H9 (cell line): ENCODE results near the gene CILP2. TPM values are rescaled to one million over a fixed set of nuclear protein-coding genes. Genes with fewer than 3 reads are reported as not detected.

Source experiments
- DNase-seq: peaks from one replicate; pipeline ENCODE4 v3.0.0-alpha.2; 2017
- H2AFZ ChIP-seq: one replicate; pipeline ENCODE4 v1.6.1; 2013; ENCODE audit warnings: mild to moderate bottlenecking, low read length, control low read depth, moderate library complexity
- H2AK5ac ChIP-seq: 2 replicates; pipeline ENCODE4 v1.6.1; 2013; ENCODE audit warnings: low read length, control low read depth, mixed read lengths; ENCODE audit not compliant: insufficient read length
- H2BK120ac ChIP-seq: one replicate; pipeline ENCODE4 v1.6.1; 2013; ENCODE audit warnings: low read depth, mild to moderate bottlenecking, low read length, control low read depth, inconsistent platforms; ENCODE audit not compliant: poor library complexity, severe bottlenecking
- H2BK12ac ChIP-seq: 2 replicates; pipeline ENCODE4 v1.6.1; 2013; ENCODE audit warnings: low read length, control low read depth, mixed read lengths, low read depth; ENCODE audit not compliant: insufficient read length
- H2BK15ac ChIP-seq: 2 replicates; pipeline ENCODE4 v1.6.1; 2013; ENCODE audit warnings: low read depth, low read length, control low read depth
- H2BK20ac ChIP-seq: one replicate; pipeline ENCODE4 v1.6.1; 2013; ENCODE audit warnings: low read depth, mild to moderate bottlenecking, low read length, control low read depth, inconsistent platforms; ENCODE audit not compliant: poor library complexity, severe bottlenecking
- H2BK5ac ChIP-seq: 2 replicates; pipeline ENCODE4 v1.6.1; 2013; ENCODE audit warnings: low read length, control low read depth, mixed read lengths; ENCODE audit not compliant: insufficient read length
- H3K14ac ChIP-seq: 2 replicates; pipeline ENCODE4 v1.6.1; 2013; ENCODE audit warnings: low read length, control low read depth; ENCODE audit not compliant: insufficient read depth
- H3K18ac ChIP-seq: 2 replicates; pipeline ENCODE4 v1.6.1; 2013; ENCODE audit warnings: low read depth, mild to moderate bottlenecking, mixed read lengths, low read length, control low read depth; ENCODE audit not compliant: insufficient read length
- H3K23ac ChIP-seq: 2 replicates; pipeline ENCODE4 v1.6.1; 2013; ENCODE audit warnings: low read length, control low read depth, mixed read lengths, low read depth; ENCODE audit not compliant: insufficient read length
- H3K23me2 ChIP-seq: 2 replicates; pipeline ENCODE4 v1.6.1; 2013; ENCODE audit warnings: low read depth, mild to moderate bottlenecking, mixed read lengths, low read length, control low read depth; ENCODE audit not compliant: insufficient read length, poor library complexity, severe bottlenecking
- H3K27ac ChIP-seq: 2 replicates; pipeline ENCODE4 v1.5.1; 2013; ENCODE audit warnings: low read length, control low read depth, mixed read lengths, low read depth; ENCODE audit not compliant: insufficient read length
- H3K27me3 ChIP-seq: 2 replicates; pipeline ENCODE4 v1.6.1; 2013; ENCODE audit warnings: low read length, control low read depth, inconsistent platforms; ENCODE audit not compliant: insufficient read depth
- H3K4ac ChIP-seq: 2 replicates; pipeline ENCODE4 v1.6.1; 2013; ENCODE audit warnings: low read depth, mild to moderate bottlenecking, control low read depth, inconsistent platforms, low read length, moderate library complexity
- H3K4me1 ChIP-seq: 2 replicates; pipeline ENCODE4 v1.6.1; 2013; ENCODE audit warnings: low read length, control low read depth, inconsistent platforms; ENCODE audit not compliant: insufficient read depth
- H3K4me2 ChIP-seq: 2 replicates; pipeline ENCODE4 v1.6.1; 2013; ENCODE audit warnings: low read length, control low read depth, mixed read lengths; ENCODE audit not compliant: insufficient read length, insufficient read depth
- H3K56ac ChIP-seq: 2 replicates; pipeline ENCODE4 v1.6.1; 2013; ENCODE audit warnings: low read depth, mild to moderate bottlenecking, mixed read lengths, low read length, control low read depth; ENCODE audit not compliant: insufficient read length
- H3K79me1 ChIP-seq: 2 replicates; pipeline ENCODE4 v1.6.1; 2013; ENCODE audit warnings: low read depth, mild to moderate bottlenecking, moderate library complexity, low read length, control low read depth, inconsistent platforms; ENCODE audit not compliant: insufficient read depth, poor library complexity, severe bottlenecking
- H3K79me2 ChIP-seq: 2 replicates; pipeline ENCODE4 v1.6.1; 2013; ENCODE audit warnings: low read length, control low read depth, inconsistent platforms; ENCODE audit not compliant: insufficient read depth
- H3K9ac ChIP-seq: 2 replicates; pipeline ENCODE4 v1.6.1; 2013; ENCODE audit warnings: low read length, control low read depth, mixed read lengths; ENCODE audit not compliant: insufficient read length; ENCODE audit errors: extremely low read depth
- H3K9me3 ChIP-seq: one replicate; pipeline ENCODE4 v1.6.1; 2013; ENCODE audit warnings: low read depth, low read length, inconsistent platforms; ENCODE audit not compliant: control insufficient read depth
- H3T11ph ChIP-seq: one replicate; pipeline ENCODE4 v1.6.1; 2013; ENCODE audit warnings: mild to moderate bottlenecking, low read length, control low read depth, inconsistent platforms
- H4K20me1 ChIP-seq: one replicate; pipeline ENCODE4 v1.6.1; 2013; ENCODE audit not compliant: control insufficient read depth, insufficient read length, insufficient read depth
- H4K5ac ChIP-seq: 2 replicates; pipeline ENCODE4 v1.6.1; 2013; ENCODE audit warnings: low read depth, mild to moderate bottlenecking, mixed read lengths, low read length, control low read depth; ENCODE audit not compliant: insufficient read length
- H4K8ac ChIP-seq: replicated peaks from 2 replicates; pipeline ENCODE4 v1.6.1; 2013; ENCODE audit warnings: low read length, control low read depth, mixed read lengths, low read depth; ENCODE audit not compliant: insufficient read length
- H4K91ac ChIP-seq: 2 replicates; pipeline ENCODE4 v1.6.1; 2013; ENCODE audit warnings: low read depth, mild to moderate bottlenecking, moderate library complexity, mixed read lengths, low read length, control low read depth; ENCODE audit not compliant: insufficient read length
- H3K27ac Mint-ChIP-seq, 3 experiments: 2 replicates in 2 of 3; 3 replicates in 1 of 3; pipeline ENCODE4 v1.8.0; 2020 to 2021; ENCODE audit warnings: mixed read lengths in 3 of 3, mild to moderate bottlenecking in 1 of 3, moderate library complexity in 1 of 3
- H3K27me3 Mint-ChIP-seq: 2 replicates; pipeline ENCODE4 v1.8.0; 2021; ENCODE audit warnings: low read depth, mild to moderate bottlenecking, moderate library complexity, mixed read lengths
- H3K36me3 Mint-ChIP-seq, 3 experiments: 2 replicates in 2 of 3; 3 replicates in 1 of 3; pipeline ENCODE4 v1.8.0; 2020 to 2021; ENCODE audit warnings: low read depth in 3 of 3, mixed read lengths in 3 of 3; ENCODE audit not compliant: insufficient read depth in 1 of 3
- H3K4me1 Mint-ChIP-seq, 2 experiments: 2 replicates each; pipeline ENCODE4 v1.8.0; 2020; ENCODE audit warnings: mixed read lengths in 2 of 2
- H3K4me3 Mint-ChIP-seq, 2 experiments: 2 replicates in 1 of 2; 3 replicates in 1 of 2; pipeline ENCODE4 v1.8.0; 2020 to 2021; ENCODE audit warnings: mild to moderate bottlenecking in 2 of 2, mixed read lengths in 2 of 2, moderate library complexity in 1 of 2
- H3K9me3 Mint-ChIP-seq, 2 experiments: 2 replicates in 1 of 2; 3 replicates in 1 of 2; pipeline ENCODE4 v1.8.0; 2020; ENCODE audit warnings: mild to moderate bottlenecking in 2 of 2, mixed read lengths in 2 of 2, moderate library complexity in 1 of 2
- CTCF ChIP-seq: fragments of 200-600 bp; sonication (generic); conservative IDR thresholded peaks from 3 replicates; pipeline ENCODE4 v1.8.0; 2021; ENCODE audit warnings: antibody characterized with exemption, mild to moderate bottlenecking
- WGBS: extraction: QIAGEN DNeasy Blood & Tissue Kit; methylation state at CpG from one replicate; pipeline ENCODE4 v1.1.7; 2013; ENCODE audit warnings: missing lambda C conversion rate, low lambda C conversion rate, mixed read lengths; ENCODE audit not compliant: insufficient read length; ENCODE audit errors: extremely low coverage; 5-methylcytosine and 5-hydroxymethylcytosine counted together
- total RNA-seq: library from RNA; stranded (reverse); gene quantifications from 2 replicates; pipeline ENCODE4 v1.2.1, GENCODE V29; 2021

Gene CILP2
- total RNA-seq, 1 experiment from 2014 or later, result 6.4 TPM

DNA sequence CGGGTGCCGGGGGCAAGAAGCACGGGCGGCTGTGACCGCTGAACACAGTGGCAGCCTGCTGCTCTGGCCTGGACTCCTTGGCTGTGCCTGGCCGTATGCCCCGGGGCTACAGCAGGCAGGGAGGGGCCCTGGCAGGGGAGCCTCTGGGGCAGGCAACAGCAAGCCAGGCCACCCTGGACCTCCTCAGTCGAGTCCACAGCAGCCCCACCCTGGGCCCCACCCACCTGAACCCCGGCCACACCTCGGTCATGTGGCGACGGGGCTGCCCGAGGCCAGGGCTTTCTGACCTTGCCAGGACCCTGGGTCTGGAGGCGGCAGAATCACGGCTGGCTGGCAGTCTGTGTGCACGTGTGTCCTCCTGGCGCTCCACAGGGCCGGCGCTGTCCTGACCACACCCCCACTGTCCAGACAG, 8.7 kb downstream of the CILP2 start:
- DNase-seq, result no peak
- Histone ChIP-seq H3K4me2 (no peak overlapping the region), H2BK5ac (no peak overlapping the region), H3K18ac (no peak overlapping the region), H3K23ac (no peak overlapping the region), H2BK15ac (no peak overlapping the region), H3K27me3 (no peaks in the 10 kb centered on the region), H3T11ph (no peak overlapping the region), H3K14ac (no peak overlapping the region), H3K9me3 (no peaks in the 10 kb centered on the region), H2BK12ac (no peak overlapping the region), H4K91ac (no peak overlapping the region), H2AK5ac (no peak overlapping the region), H3K23me2 (no peaks in the 10 kb centered on the region), H4K5ac (no peak overlapping the region), H2BK20ac (no peak overlapping the region), H3K79me1 (no peaks in the 10 kb centered on the region), H3K27ac (no peak overlapping the region), H3K9ac (no peak overlapping the region), H4K20me1 (no peaks in the 10 kb centered on the region), H3K4ac (no peak overlapping the region), H2BK120ac (no peak overlapping the region), H2AFZ (no peak overlapping the region), H3K56ac (no peak overlapping the region), H3K79me2 (no peaks in the 10 kb centered on the region), H3K4me1 (no peaks in the 10 kb centered on the region), H4K8ac (no peak overlapping the region)
- Mint-ChIP-seq H3K9me3 (no peaks in the 10 kb centered on the region; a peak in 1 of 5 replicates), H3K27me3 (peaks cover 3% of the 10 kb centered on the region; the same call in 1 of the 2 replicates), H3K4me3 (no peak overlapping the region), H3K27ac (no peak overlapping the region), H3K4me1 (peaks cover 0 to 11% of the 10 kb centered on the region in 2 experiments; a peak in 2 of 4 replicates), H3K36me3 (peaks cover 2 to 4% (median 2%) of the 10 kb centered on the region in 3 experiments; a peak in 4 of 7 replicates)
- no CpG with 5 or more reads among the region's 19 CpGs for WGBS
- no peak for TF ChIP-seq CTCF
